HL-60 (cell line): ENCODE measurements around the gene EIF3A.

Experiments
- POLR2AphosphoS5 ChIP-seq: IDR thresholded peaks from 2 replicates; pipeline ENCODE4 v1.6.1; 2012; ENCODE audit warnings: low read depth
- TF ChIP-seq, protein P1 (sequence below): IDR thresholded peaks from one replicate; pipeline ENCODE4 v1.5.1; 2011; ENCODE audit warnings: low read length, control low read depth, inconsistent platforms; ENCODE audit not compliant: insufficient read depth

DNA sequence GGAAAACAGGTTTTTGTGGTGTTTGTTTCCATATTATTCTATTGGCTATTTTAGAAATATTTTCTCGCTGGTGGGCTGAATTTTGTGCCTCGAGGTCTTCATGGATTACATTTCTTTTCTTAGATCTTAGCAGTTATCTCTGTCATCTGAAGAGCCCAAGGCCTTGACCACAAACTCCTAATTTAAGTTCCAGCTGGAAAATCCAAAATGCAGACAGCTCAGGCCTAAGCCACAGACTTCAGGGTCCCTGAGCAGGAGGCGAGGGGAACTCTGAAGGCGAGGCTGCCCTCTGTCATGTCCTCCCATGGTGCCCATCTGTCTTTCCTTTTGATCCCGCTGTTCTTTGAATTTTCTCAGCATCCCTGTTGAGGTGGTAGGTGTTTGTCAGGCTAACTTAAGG lies 37.6 kb upstream of the EIF3A start:
- TF ChIP-seq, protein P1, sequence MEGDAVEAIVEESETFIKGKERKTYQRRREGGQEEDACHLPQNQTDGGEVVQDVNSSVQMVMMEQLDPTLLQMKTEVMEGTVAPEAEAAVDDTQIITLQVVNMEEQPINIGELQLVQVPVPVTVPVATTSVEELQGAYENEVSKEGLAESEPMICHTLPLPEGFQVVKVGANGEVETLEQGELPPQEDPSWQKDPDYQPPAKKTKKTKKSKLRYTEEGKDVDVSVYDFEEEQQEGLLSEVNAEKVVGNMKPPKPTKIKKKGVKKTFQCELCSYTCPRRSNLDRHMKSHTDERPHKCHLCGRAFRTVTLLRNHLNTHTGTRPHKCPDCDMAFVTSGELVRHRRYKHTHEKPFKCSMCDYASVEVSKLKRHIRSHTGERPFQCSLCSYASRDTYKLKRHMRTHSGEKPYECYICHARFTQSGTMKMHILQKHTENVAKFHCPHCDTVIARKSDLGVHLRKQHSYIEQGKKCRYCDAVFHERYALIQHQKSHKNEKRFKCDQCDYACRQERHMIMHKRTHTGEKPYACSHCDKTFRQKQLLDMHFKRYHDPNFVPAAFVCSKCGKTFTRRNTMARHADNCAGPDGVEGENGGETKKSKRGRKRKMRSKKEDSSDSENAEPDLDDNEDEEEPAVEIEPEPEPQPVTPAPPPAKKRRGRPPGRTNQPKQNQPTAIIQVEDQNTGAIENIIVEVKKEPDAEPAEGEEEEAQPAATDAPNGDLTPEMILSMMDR = no peak
- TF ChIP-seq POLR2AphosphoS5 = no peak
